Astrocyte (in vitro differentiated cells and primary cell): ENCODE data around the gene REG3G.

Source experiments
- CTCF ChIP-seq: IDR thresholded peaks from 2 replicates; pipeline ENCODE4 v1.5.1; 2011; ENCODE audit warnings: low read depth, mild to moderate bottlenecking, inconsistent platforms, low read length, moderate library complexity; ENCODE audit not compliant: insufficient read depth
- EZH2 ChIP-seq: IDR thresholded peaks from 2 replicates; pipeline ENCODE4 v1.6.1; 2012; ENCODE audit warnings: mild to moderate bottlenecking, low read length, inconsistent platforms; ENCODE audit not compliant: insufficient read depth

- TF ChIP-seq CTCF = no peak
- no peak for TF ChIP-seq EZH2
These were observed 42.7 kb upstream of the REG3G start for GRCh38 chr2:78982638-78983330.
